ENCODE measurements around the gene STOX1. TPM values are rescaled to one million over a fixed set of nuclear protein-coding genes. Genes with fewer than 3 reads are reported as not detected.

STOX1 gene
- total RNA-seq, 1 experiment from 2014 or later: 1.9 TPM

DNA sequence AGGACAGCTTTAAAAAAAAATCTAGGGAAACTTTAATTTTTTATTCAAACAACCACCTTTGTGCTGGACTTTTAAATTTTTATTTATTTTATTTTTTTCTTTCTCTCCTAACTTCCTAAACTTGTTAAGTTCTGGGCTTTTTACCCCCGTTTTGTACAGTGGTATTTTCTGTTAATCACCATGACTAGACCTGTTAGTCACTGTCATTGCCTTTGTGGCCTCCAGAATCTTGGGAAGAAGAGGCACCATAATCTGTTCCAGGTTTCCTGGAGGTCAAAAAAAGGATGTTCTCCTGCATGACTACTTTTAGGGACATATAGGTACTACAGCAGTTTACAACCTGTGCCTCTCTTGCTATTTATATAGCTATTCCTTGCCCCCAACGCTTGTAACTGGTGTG is 42.7 kb downstream of the STOX1 start (continued):
- TF ChIP-seq, protein P1, sequence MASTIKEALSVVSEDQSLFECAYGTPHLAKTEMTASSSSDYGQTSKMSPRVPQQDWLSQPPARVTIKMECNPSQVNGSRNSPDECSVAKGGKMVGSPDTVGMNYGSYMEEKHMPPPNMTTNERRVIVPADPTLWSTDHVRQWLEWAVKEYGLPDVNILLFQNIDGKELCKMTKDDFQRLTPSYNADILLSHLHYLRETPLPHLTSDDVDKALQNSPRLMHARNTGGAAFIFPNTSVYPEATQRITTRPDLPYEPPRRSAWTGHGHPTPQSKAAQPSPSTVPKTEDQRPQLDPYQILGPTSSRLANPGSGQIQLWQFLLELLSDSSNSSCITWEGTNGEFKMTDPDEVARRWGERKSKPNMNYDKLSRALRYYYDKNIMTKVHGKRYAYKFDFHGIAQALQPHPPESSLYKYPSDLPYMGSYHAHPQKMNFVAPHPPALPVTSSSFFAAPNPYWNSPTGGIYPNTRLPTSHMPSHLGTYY (CRISPR knock-in tag; IDR thresholded peaks at IDR 0.05): no peak
- TF ChIP-seq CREB1 (CRISPR knock-in tag; IDR thresholded peaks at IDR 0.05): no peak
- TF ChIP-seq EMX1 (CRISPR knock-in tag; IDR thresholded peaks at IDR 0.05): no peak

DNA sequence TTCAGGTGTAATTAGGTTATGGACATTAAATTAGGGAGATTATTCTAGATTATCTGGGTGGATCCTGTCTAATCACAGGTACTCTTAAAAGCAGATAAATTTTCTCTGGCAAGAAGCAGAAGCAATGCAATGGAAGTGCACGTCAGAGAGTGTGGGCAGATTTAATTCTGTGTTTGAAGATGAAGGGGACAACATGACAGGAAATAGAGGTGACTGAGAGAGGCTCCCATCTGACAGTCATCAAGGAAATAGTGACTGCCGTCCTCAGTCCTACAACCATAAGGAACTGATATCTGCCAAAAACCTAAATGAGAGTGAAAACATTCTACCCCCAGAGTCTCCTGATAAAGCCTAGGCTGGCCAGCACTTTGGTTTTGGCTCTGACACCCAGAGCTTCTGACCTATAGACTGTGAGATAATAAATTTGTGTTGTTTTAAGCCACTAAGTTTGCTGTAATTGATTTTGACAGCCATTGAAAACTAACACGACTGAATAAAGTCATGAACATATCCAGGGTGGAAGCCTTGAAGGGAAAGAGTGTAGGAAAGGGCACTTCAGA is 43.3 kb downstream of the STOX1 start:
- peaks cover 27% of the 10 kb centered on the region for H3K4me1 Mint-ChIP-seq
- no peak for TF ChIP-seq NFATC4 (CRISPR knock-in tag; IDR thresholded peaks at IDR 0.05)
- no peak for TF ChIP-seq RELA (CRISPR knock-in tag; IDR thresholded peaks at IDR 0.05; ENCODE audit: borderline replicate concordance)
- no peak for TF ChIP-seq SP1 (CRISPR knock-in tag; conservative IDR thresholded peaks at IDR 0.05)
- TF ChIP-seq NFE2L1 (CRISPR knock-in tag; IDR thresholded peaks at IDR 0.05): no peak
- TF ChIP-seq, protein P2, sequence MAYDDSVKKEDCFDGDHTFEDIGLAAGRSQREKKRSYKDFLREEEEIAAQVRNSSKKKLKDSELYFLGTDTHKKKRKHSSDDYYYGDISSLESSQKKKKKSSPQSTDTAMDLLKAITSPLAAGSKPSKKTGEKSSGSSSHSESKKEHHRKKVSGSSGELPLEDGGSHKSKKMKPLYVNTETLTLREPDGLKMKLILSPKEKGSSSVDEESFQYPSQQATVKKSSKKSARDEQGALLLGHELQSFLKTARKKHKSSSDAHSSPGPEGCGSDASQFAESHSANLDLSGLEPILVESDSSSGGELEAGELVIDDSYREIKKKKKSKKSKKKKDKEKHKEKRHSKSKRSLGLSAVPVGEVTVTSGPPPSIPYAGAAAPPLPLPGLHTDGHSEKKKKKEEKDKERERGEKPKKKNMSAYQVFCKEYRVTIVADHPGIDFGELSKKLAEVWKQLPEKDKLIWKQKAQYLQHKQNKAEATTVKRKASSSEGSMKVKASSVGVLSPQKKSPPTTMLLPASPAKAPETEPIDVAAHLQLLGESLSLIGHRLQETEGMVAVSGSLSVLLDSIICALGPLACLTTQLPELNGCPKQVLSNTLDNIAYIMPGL (CRISPR knock-in tag; IDR thresholded peaks at IDR 0.05): no peak
- TF ChIP-seq GTF2I (CRISPR knock-in tag; conservative IDR thresholded peaks at IDR 0.05): no peak
- no peak for TF ChIP-seq NR2C2 (CRISPR knock-in tag; IDR thresholded peaks at IDR 0.05)
- TF ChIP-seq ATF1 (CRISPR knock-in tag; IDR thresholded peaks at IDR 0.05): no peak
- TF ChIP-seq MXD4 (CRISPR knock-in tag; IDR thresholded peaks at IDR 0.05; ENCODE audit: borderline replicate concordance): no peak
- TF ChIP-seq SOX15 (CRISPR knock-in tag; IDR thresholded peaks at IDR 0.05): no peak
- no peak for TF ChIP-seq ZNF671 (CRISPR knock-in tag; IDR thresholded peaks at IDR 0.05)
- TF ChIP-seq, protein P3, sequence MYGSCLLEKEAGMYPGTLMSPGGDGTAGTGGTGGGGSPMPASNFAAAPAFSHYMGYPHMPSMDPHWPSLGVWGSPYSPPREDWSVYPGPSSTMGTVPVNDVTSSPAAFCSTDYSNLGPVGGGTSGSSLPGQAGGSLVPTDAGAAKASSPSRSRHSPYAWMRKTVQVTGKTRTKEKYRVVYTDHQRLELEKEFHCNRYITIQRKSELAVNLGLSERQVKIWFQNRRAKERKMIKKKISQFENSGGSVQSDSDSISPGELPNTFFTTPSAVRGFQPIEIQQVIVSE (CRISPR knock-in tag; IDR thresholded peaks at IDR 0.05; ENCODE audit: borderline replicate concordance): no peak
- TF ChIP-seq ZNF219 (CRISPR knock-in tag; IDR thresholded peaks at IDR 0.05; ENCODE audit: borderline replicate concordance): no peak
- TF ChIP-seq, protein P4, sequence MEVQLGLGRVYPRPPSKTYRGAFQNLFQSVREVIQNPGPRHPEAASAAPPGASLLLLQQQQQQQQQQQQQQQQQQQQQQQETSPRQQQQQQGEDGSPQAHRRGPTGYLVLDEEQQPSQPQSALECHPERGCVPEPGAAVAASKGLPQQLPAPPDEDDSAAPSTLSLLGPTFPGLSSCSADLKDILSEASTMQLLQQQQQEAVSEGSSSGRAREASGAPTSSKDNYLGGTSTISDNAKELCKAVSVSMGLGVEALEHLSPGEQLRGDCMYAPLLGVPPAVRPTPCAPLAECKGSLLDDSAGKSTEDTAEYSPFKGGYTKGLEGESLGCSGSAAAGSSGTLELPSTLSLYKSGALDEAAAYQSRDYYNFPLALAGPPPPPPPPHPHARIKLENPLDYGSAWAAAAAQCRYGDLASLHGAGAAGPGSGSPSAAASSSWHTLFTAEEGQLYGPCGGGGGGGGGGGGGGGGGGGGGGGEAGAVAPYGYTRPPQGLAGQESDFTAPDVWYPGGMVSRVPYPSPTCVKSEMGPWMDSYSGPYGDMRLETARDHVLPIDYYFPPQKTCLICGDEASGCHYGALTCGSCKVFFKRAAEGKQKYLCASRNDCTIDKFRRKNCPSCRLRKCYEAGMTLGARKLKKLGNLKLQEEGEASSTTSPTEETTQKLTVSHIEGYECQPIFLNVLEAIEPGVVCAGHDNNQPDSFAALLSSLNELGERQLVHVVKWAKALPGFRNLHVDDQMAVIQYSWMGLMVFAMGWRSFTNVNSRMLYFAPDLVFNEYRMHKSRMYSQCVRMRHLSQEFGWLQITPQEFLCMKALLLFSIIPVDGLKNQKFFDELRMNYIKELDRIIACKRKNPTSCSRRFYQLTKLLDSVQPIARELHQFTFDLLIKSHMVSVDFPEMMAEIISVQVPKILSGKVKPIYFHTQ (CRISPR knock-in tag; IDR thresholded peaks at IDR 0.05): no peak
- TF ChIP-seq JAZF1 (CRISPR knock-in tag; IDR thresholded peaks at IDR 0.05): no peak
- TF ChIP-seq ZNF121 (CRISPR knock-in tag; IDR thresholded peaks at IDR 0.05): no peak
- TF ChIP-seq, protein P5, sequence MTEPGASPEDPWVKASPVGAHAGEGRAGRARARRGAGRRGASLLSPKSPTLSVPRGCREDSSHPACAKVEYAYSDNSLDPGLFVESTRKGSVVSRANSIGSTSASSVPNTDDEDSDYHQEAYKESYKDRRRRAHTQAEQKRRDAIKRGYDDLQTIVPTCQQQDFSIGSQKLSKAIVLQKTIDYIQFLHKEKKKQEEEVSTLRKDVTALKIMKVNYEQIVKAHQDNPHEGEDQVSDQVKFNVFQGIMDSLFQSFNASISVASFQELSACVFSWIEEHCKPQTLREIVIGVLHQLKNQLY (CRISPR knock-in tag; IDR thresholded peaks at IDR 0.05): no peak
- TF ChIP-seq, protein P6, sequence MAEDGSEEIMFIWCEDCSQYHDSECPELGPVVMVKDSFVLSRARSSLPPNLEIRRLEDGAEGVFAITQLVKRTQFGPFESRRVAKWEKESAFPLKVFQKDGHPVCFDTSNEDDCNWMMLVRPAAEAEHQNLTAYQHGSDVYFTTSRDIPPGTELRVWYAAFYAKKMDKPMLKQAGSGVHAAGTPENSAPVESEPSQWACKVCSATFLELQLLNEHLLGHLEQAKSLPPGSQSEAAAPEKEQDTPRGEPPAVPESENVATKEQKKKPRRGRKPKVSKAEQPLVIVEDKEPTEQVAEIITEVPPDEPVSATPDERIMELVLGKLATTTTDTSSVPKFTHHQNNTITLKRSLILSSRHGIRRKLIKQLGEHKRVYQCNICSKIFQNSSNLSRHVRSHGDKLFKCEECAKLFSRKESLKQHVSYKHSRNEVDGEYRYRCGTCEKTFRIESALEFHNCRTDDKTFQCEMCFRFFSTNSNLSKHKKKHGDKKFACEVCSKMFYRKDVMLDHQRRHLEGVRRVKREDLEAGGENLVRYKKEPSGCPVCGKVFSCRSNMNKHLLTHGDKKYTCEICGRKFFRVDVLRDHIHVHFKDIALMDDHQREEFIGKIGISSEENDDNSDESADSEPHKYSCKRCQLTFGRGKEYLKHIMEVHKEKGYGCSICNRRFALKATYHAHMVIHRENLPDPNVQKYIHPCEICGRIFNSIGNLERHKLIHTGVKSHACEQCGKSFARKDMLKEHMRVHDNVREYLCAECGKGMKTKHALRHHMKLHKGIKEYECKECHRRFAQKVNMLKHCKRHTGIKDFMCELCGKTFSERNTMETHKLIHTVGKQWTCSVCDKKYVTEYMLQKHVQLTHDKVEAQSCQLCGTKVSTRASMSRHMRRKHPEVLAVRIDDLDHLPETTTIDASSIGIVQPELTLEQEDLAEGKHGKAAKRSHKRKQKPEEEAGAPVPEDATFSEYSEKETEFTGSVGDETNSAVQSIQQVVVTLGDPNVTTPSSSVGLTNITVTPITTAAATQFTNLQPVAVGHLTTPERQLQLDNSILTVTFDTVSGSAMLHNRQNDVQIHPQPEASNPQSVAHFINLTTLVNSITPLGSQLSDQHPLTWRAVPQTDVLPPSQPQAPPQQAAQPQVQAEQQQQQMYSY (CRISPR knock-in tag; IDR thresholded peaks at IDR 0.05): no peak
- no peak for ATAC-seq
- H3K4me3 Mint-ChIP-seq: no peak overlapping the region
- POLR2A ChIA-PET: no interaction called here
- H3K36me3 Mint-ChIP-seq: peaks cover 22% of the 10 kb centered on the region
- H3K27ac Mint-ChIP-seq: no peak overlapping the region
- no peak for DNase-seq (ENCODE audit: low spot score)
- peaks cover 13% of the 10 kb centered on the region for H3K27me3 Mint-ChIP-seq (ENCODE audit: low read depth)
- H3K9me3 Mint-ChIP-seq: peaks cover 32% of the 10 kb centered on the region
- CTCF ChIA-PET: interaction anchor here (0.5 to 1.1 kb wide), 4 partner anchors 10 to 218 kb away, joined by 3 to 7 read pairs (median 4); partner anchors contain the start of gene STOX1

Data from WTC11 (cell line).